Measurements from ENCODE around the gene CDADC1.
"Not testable (repeated sequence)": the region's sequence is repeated elsewhere in the genome, so short reads cannot be mapped to it uniquely, and the experiment has no call there.

CDADC1 gene

GRCh38 chr13:49279885-49280284 lies 32.2 kb downstream of the CDADC1 start:
- Histone ChIP-seq H3K9ac (no peak overlapping the region), H3K9me3 (ENCODE audit: control insufficient read depth, low read length) (no peaks in the 10 kb centered on the region), H3K79me2 (no peaks in the 10 kb centered on the region), H3K4me1 (no peaks in the 10 kb centered on the region), H3K4me2 (ENCODE audit: low read length) (no peak overlapping the region), H3K27me3 (ENCODE audit: control insufficient read depth, insufficient read depth, low read length) (no peaks in the 10 kb centered on the region), H3K36me3 (ENCODE audit: control insufficient read depth, insufficient read depth, low read length) (no peaks in the 10 kb centered on the region), H2AFZ (no peak overlapping the region), H3K27ac (no peak overlapping the region), H3K4me3 (ENCODE audit: low read depth, low read length) (no peak overlapping the region)
- TF ChIP-seq CTCF (IDR thresholded peaks at IDR 0.05) = no peak

- Histone ChIP-seq H3K27ac (no peak overlapping the region), H3K4me1 (no peaks in the 10 kb centered on the region), H3K36me3 (ENCODE audit: control insufficient read depth, insufficient read depth, low read length) (no peaks in the 10 kb centered on the region), H2AFZ (no peak overlapping the region), H3K79me2 (no peaks in the 10 kb centered on the region), H3K4me3 (ENCODE audit: low read depth, low read length) (no peak overlapping the region), H3K9me3 (ENCODE audit: control insufficient read depth, low read length) (no peaks in the 10 kb centered on the region), H3K9ac (no peak overlapping the region), H3K4me2 (ENCODE audit: low read length) (no peak overlapping the region), H3K27me3 (ENCODE audit: control insufficient read depth, insufficient read depth, low read length) (no peaks in the 10 kb centered on the region)
- TF ChIP-seq CTCF (IDR thresholded peaks at IDR 0.05) = no peak
Measured at GRCh38 chr13:49287995-49288394, 40.3 kb downstream of the CDADC1 start.

GRCh38 chr13:49288458-49288857 lies 40.7 kb downstream of the CDADC1 start:
- H2AFZ ChIP-seq = no peak overlapping the region
- no peaks in the 10 kb centered on the region for H3K79me2 ChIP-seq
- no peak for TF ChIP-seq CTCF (IDR thresholded peaks at IDR 0.05)
- no peaks in the 10 kb centered on the region for H3K36me3 ChIP-seq (ENCODE audit: control insufficient read depth, insufficient read depth, low read length)
- H3K4me2 ChIP-seq (ENCODE audit: low read length) = no peak overlapping the region
- H3K4me3 ChIP-seq (ENCODE audit: low read depth, low read length) = no peak overlapping the region
- no peaks in the 10 kb centered on the region for H3K9me3 ChIP-seq (ENCODE audit: control insufficient read depth, low read length)
- H3K27ac ChIP-seq = no peak overlapping the region
- no peak overlapping the region for H3K9ac ChIP-seq
- no peaks in the 10 kb centered on the region for H3K4me1 ChIP-seq
- H3K27me3 ChIP-seq (ENCODE audit: control insufficient read depth, insufficient read depth, low read length) = no peaks in the 10 kb centered on the region

GRCh38 chr13:49292742-49293486 lies 45.2 kb downstream of the CDADC1 start:
- TF ChIP-seq CTCF (IDR thresholded peaks at IDR 0.05) = no peak
- H3K36me3 ChIP-seq (ENCODE audit: control insufficient read depth, insufficient read depth, low read length) = no peaks in the 10 kb centered on the region
- no peak overlapping the region for H3K4me2 ChIP-seq (ENCODE audit: low read length)
- no peaks in the 10 kb centered on the region for H3K9me3 ChIP-seq (ENCODE audit: control insufficient read depth, low read length)
- no peaks in the 10 kb centered on the region for H3K79me2 ChIP-seq
- H3K4me1 ChIP-seq = no peaks in the 10 kb centered on the region
- no peak overlapping the region for H2AFZ ChIP-seq
- no peak overlapping the region for H3K27ac ChIP-seq
- H3K4me3 ChIP-seq (ENCODE audit: low read depth, low read length) = no peak overlapping the region
- H3K27me3 ChIP-seq (ENCODE audit: control insufficient read depth, insufficient read depth, low read length) = no peaks in the 10 kb centered on the region
- H3K9ac ChIP-seq = no peak overlapping the region

- not testable (repeated sequence) for H3K9me3 ChIP-seq (ENCODE audit: control insufficient read depth, low read length); H3K27me3 ChIP-seq (ENCODE audit: control insufficient read depth, insufficient read depth, low read length); H3K36me3 ChIP-seq (ENCODE audit: control insufficient read depth, insufficient read depth, low read length); H3K4me3 ChIP-seq (ENCODE audit: low read depth, low read length); H2AFZ ChIP-seq; H3K79me2 ChIP-seq; H3K9ac ChIP-seq; H3K27ac ChIP-seq; H3K4me2 ChIP-seq (ENCODE audit: low read length); H3K4me1 ChIP-seq
Measured at GRCh38 chr13:49294723-49295122, 47.0 kb downstream of the CDADC1 start.

Measured in parathyroid adenoma (tissue), 2 donors.